ENCODE results near the gene BACH2. TPM values are rescaled to one million over a fixed set of nuclear protein-coding genes. Genes with fewer than 3 reads are reported as not detected.

The BACH2 gene
- total RNA-seq, 4 donors from 2014 or later = 8.5 to 20.0 (median 13.3) TPM

DNA sequence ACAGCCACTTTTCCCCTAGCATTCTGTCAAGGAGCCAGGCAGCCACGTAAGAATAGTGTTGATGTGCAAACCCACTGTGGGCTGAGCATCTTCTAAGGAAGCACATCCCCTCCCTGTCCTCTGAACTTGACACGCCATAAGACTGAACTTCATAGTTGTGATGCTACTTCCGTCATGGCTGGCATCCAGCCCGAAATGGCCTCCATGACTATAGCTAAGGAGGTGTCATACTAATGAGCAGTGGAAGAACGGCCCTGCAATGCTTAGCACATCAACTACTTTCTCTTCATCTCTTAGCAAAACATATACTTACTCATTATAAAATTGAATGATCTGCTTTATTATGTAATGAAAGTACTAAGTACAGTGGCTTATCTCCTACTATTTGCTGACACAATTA is 292.1 kb downstream of the BACH2 start:
- Histone ChIP-seq H3K9me3 (no peaks in the 10 kb centered on the region), H3K4me1 (peaks cover 17% of the 10 kb centered on the region), H3K27me3 (no peaks in the 10 kb centered on the region), H3K36me3 (no peaks in the 10 kb centered on the region), H3K4me3 (no peak overlapping the region), H3K27ac (no peak overlapping the region)
- TF ChIP-seq, protein P1, sequence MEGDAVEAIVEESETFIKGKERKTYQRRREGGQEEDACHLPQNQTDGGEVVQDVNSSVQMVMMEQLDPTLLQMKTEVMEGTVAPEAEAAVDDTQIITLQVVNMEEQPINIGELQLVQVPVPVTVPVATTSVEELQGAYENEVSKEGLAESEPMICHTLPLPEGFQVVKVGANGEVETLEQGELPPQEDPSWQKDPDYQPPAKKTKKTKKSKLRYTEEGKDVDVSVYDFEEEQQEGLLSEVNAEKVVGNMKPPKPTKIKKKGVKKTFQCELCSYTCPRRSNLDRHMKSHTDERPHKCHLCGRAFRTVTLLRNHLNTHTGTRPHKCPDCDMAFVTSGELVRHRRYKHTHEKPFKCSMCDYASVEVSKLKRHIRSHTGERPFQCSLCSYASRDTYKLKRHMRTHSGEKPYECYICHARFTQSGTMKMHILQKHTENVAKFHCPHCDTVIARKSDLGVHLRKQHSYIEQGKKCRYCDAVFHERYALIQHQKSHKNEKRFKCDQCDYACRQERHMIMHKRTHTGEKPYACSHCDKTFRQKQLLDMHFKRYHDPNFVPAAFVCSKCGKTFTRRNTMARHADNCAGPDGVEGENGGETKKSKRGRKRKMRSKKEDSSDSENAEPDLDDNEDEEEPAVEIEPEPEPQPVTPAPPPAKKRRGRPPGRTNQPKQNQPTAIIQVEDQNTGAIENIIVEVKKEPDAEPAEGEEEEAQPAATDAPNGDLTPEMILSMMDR (IDR thresholded peaks at IDR 0.05) = no peak
- no peak for TF ChIP-seq EP300 (IDR thresholded peaks at IDR 0.05)
- no peak for TF ChIP-seq POLR2AphosphoS5 (IDR thresholded peaks at IDR 0.05)
- no peak for TF ChIP-seq POLR2A (IDR thresholded peaks at IDR 0.05)
- no peak for DNase-seq (ENCODE audit: low spot score in 2 of 2)
- WGBS = 76% methylated on average over 5 of the region's 5 CpGs

DNA sequence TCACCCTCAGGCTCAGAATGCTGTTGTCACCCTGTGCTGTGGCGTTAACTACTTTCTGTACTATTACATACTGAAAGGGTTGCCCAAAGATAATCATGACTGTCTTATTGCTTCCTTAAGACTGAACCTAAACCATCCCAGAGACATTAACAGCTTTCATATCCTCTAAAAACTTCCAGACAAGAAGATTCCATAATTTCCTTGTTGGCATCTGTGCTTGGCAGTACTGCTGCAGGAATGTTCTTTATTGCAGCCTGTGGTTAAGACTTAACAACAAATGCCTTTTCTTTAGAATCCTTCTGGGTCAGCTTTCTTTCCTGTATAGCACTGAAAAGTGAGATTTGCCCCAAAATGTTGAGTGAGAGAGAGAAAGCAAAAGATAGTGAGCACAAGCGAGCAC is 292.7 kb downstream of the BACH2 start:
- DNase-seq (ENCODE audit: low spot score in 2 of 2) = no peak
- H3K4me3 ChIP-seq = no peak overlapping the region
- TF ChIP-seq EP300 (IDR thresholded peaks at IDR 0.05) (no peak), POLR2AphosphoS5 (IDR thresholded peaks at IDR 0.05) (no peak), POLR2A (IDR thresholded peaks at IDR 0.05) (no peak)
- TF ChIP-seq, protein P1 (IDR thresholded peaks at IDR 0.05) = no peak
- peak overlapping the region; percentile 5 for H3K27ac ChIP-seq
- peaks cover 22% of the 10 kb centered on the region for H3K4me1 ChIP-seq
- no peaks in the 10 kb centered on the region for H3K9me3 ChIP-seq
- no peaks in the 10 kb centered on the region for H3K36me3 ChIP-seq
- 46% methylated on average over 2 of the region's 2 CpGs for WGBS
- no peaks in the 10 kb centered on the region for H3K27me3 ChIP-seq

DNA sequence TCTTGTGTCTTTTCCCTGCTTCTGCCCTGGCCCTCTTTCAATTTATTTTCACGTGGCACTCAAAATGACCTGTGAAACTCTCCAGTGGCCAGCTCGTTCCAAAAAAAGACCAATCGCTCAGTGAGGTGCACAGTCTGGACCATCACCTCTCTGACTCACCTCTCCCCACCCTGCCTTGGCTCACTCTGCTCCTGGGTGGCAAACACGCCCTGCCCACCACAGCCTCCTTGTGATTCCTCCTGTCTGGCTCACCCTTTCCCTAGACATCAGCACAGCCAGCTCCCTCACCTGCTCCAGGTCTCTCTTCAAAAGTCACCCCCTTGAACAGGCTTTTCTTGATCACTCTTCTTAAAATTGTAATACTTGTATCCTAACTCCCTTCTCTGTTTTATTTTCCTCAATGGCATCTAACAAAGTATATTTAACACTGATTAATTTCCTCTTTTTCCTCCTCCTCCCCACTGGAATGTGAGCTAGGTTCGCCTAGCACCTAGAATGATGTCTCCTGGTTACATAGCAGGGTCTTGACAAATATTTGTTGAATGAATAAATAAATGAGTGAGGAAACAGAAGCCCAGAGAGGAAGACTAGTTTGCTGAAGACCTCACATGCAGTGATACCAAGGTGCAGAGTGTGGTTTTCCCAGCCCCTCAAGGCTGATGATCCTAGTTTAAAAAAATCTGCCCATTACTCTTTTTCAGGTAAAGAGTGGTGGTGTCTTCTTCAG is 293.4 kb downstream of the BACH2 start:
- Histone ChIP-seq H3K4me3 (no peak overlapping the region), H3K36me3 (no peaks in the 10 kb centered on the region), H3K9me3 (no peaks in the 10 kb centered on the region), H3K4me1 (peaks cover 29% of the 10 kb centered on the region), H3K27ac (peak overlapping the region; percentile 5), H3K27me3 (no peaks in the 10 kb centered on the region)
- 83% methylated on average over 5 of the region's 5 CpGs for WGBS
- TF ChIP-seq POLR2AphosphoS5 (IDR thresholded peaks at IDR 0.05) (no peak), EP300 (IDR thresholded peaks at IDR 0.05) (no peak), POLR2A (IDR thresholded peaks at IDR 0.05) (no peak)
- TF ChIP-seq, protein P1 (IDR thresholded peaks at IDR 0.05) = no peak
- no peak for DNase-seq (ENCODE audit: low spot score in 2 of 2)

DNA sequence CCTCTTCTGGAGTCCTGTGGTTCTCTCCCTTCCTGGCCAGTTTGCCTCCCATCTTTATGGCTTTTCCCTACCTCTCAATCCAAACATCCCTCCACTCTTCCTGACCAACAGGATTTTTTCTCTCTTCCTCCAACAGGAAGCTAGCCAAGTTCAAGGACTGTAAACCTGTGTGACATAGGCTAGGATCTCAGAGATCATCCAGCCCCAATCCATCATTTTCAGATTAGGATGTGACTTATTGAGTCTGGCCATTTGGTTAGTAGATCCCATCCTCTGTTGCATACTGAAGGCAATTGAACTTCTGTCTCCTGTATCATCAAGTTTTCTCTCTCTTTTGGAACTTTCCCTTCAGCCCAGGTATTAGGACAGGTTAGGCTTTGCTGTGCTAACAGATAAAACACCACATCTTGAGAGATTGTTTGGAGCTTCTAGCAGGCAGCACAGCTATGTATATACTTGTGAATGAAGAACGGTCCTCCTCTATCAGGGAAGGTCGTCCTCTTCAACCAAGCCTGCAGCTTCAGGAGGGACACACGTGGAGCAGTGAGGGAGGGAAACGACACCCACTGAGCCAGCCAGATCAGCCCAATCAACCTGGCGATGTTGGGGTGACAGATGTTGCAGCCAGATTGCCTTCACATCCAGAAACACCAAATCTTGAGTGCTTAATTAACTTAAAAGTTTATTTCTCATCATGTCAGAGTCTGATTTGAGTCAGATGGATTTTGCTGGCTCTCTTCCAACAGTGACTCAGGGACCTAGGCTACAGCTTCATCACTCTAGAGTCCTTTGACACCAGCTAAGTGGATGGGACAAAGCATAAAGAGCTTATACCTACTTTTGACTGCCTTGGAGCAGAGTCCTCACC is 295.5 kb downstream of the BACH2 start:
- Histone ChIP-seq H3K4me3 (no peak overlapping the region), H3K36me3 (no peaks in the 10 kb centered on the region), H3K4me1 (peaks cover 34% of the 10 kb centered on the region), H3K9me3 (no peaks in the 10 kb centered on the region), H3K27ac (no peak overlapping the region), H3K27me3 (no peaks in the 10 kb centered on the region)
- 77% methylated on average over 5 of the region's 5 CpGs for WGBS
- DNase-seq (ENCODE audit: low spot score in 2 of 2) = no peak
- no peak for TF ChIP-seq POLR2A (IDR thresholded peaks at IDR 0.05)

DNA sequence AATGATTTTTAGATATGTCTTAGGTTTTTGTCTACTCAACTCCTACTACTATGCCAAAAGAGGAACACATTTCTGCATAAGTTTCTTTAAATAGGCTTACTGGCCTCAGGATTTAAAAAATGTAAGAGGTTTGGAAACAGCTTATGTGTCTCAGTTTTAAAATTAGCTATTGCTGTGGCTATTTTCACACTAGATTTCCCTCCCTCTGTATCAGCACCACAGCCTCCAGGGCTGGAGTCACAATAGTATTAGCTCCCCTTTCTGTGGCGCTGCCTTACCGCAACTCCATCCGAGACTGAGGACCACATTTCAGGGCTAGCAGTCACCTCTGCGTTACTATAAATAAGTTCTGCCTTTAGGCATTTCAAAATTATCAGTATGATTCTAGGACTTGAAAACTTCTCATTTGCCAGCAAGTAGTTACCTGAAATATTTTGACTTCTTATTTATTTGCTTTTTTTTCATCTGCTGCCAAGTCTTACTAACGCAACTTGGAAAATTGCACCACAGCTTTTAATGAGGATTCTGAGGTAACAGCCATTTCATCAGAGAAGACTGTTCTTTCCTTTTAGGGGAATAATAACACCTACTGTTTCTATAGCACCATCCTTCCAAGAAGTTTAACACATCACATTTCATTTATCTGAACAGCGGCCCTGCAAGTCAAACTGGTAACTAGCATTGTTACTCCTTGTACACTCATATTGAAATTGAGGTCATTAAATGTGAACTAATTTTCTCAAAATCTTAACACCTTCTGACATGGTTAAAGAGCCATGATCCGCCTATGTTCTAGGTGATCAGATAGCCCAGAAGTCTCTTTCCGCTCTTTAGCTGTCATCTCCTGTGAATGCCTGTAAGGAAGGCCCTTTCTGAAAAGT is 296.5 kb downstream of the BACH2 start:
- H3K27me3 ChIP-seq = no peaks in the 10 kb centered on the region
- H3K4me3 ChIP-seq = no peak overlapping the region
- 41% methylated on average over 8 of the region's 8 CpGs for WGBS
- no peak for DNase-seq (ENCODE audit: low spot score in 2 of 2)
- no peaks in the 10 kb centered on the region for H3K36me3 ChIP-seq
- H3K4me1 ChIP-seq = peaks cover 34% of the 10 kb centered on the region
- no peaks in the 10 kb centered on the region for H3K9me3 ChIP-seq
- TF ChIP-seq, protein P1 (IDR thresholded peaks at IDR 0.05) = no peak
- TF ChIP-seq POLR2AphosphoS5 (IDR thresholded peaks at IDR 0.05) = no peak
- no peak for TF ChIP-seq EP300 (IDR thresholded peaks at IDR 0.05)
- no peak for TF ChIP-seq POLR2A (IDR thresholded peaks at IDR 0.05)
- H3K27ac ChIP-seq = no peak overlapping the region
